ENCODE data around the gene MRPL38.

DNA sequence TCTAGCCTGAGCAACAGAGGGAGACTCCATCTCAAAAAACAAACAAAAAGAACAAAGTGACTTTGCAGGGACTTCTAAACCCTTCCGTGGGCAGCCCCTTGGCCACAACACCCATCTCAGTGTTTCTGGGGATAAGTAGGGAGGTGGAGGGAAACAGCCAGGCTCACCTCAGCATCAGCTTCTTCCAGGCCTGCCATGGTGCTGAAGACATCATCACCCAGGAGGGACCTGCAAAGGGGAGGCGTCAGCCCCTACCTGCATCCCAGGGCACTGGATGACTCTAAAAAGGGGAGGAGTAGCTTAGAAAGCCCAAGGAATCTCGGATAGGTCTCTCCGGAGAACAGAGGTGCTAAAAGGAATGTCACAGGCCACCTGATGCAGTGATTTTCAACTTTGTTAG lies 26.4 kb upstream of the MRPL38 start:
- no peak for TF ChIP-seq EP300 (IDR thresholded peaks at IDR 0.05; ENCODE audit: low read depth)
- TF ChIP-seq, protein P1, sequence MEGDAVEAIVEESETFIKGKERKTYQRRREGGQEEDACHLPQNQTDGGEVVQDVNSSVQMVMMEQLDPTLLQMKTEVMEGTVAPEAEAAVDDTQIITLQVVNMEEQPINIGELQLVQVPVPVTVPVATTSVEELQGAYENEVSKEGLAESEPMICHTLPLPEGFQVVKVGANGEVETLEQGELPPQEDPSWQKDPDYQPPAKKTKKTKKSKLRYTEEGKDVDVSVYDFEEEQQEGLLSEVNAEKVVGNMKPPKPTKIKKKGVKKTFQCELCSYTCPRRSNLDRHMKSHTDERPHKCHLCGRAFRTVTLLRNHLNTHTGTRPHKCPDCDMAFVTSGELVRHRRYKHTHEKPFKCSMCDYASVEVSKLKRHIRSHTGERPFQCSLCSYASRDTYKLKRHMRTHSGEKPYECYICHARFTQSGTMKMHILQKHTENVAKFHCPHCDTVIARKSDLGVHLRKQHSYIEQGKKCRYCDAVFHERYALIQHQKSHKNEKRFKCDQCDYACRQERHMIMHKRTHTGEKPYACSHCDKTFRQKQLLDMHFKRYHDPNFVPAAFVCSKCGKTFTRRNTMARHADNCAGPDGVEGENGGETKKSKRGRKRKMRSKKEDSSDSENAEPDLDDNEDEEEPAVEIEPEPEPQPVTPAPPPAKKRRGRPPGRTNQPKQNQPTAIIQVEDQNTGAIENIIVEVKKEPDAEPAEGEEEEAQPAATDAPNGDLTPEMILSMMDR (IDR thresholded peaks at IDR 0.05): no peak
- TF ChIP-seq POLR2AphosphoS5 (IDR thresholded peaks at IDR 0.05): no peak
